ENCODE data around the gene ACVR1.
A peak's percentile ranks its signal among the peaks of the same experiment; 100 is the strongest.
"Not testable (repeated sequence)": the region's sequence is repeated elsewhere in the genome, so short reads cannot be mapped to it uniquely, and the experiment has no call there.

ACVR1 gene

GRCh38 chr2:157787364-157787938 is 88.7 kb downstream of the ACVR1 start:
- ATAC-seq: no peak

- ATAC-seq: no peak
These were observed 89.3 kb downstream of the ACVR1 start for GRCh38 chr2:157786663-157787363.

DNA sequence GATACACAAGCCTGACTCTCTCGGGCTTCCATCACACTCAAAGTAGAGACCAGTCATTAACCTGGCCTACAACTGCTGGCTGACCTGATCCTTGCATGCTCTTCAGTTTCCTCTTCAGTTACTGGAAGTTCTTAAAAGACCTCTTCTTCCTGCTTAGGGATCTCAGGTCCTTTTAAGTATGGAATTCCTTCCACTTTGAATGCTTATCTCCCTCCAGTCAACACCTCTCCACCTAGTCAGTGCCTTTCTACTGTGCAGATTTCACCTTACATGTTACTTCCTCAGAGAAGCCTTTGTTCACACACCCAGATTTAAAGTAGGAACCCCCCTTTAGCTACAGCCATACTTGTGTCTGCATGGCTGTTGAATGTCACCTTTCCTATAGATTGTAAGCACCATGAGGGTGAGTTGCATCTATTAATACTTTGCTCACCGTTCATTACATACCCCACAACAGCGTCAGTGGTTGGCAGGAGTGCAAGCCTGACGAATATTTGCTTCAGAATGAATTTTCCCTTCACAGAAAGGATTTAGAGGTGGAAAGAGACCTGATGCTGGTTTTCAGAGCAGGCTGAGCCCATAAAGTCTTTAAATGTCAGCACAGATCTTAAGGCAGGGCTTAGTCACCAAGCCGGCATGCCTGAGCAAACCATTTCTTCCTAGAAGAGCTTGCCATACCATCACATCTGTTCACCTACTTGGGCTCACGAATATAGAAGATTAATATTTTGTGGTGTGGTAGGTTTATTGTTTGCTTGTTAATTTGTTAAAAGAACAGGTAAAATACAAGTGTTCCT is 90.1 kb downstream of the ACVR1 start:
- no peak for ATAC-seq

GRCh38 chr2:157785200-157785599 is 90.9 kb downstream of the ACVR1 start:
- no peak for ATAC-seq

DNA sequence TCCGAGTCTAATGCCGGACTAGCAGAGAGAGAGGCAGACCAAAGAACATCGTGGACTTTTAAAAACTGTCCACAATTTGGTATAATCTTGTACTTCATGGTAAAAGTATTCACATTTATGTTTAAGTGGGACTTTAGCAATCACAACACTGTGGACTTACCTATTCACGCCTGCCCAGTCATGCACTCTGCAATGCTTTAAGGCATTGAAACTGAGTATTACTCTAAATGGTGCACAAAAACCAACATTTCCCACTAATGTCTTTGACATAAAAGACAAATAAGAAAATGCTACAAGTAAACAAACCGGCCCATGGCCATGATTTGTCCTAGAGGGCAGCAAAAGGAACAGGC is 91.3 kb downstream of the ACVR1 start:
- ATAC-seq: no peak

DNA sequence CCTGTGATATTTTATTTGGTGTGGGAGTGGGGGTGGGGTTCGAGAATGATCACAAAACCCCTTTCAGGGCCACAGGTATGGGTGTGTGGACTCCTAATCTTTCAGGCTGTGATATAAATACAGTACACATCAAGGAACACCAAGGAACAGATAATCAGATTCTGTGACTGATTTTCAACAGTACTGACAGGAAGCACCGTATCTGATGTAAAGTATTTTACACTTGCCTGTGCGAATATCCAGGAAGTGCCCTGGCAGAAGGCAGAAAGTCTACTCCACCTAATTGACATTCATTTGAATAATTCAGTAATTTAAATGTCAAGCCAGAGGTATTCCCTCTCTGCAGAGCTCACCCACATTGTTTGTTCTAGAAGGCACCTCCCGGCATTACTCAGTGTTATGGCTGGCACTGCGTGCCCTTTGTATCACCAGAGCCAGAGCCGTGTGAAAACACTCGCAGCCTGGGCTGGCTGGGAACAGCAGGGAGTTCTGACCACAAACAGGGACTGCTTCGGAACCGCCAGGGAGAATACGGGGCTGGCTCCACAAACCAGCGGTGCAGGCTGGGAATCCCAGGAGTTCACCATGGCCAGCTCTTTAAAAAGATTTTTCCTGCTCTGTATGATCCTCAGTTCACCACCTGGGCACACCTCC is 91.8 kb downstream of the ACVR1 start:
- peak; percentile 44 to 48 for ATAC-seq

DNA sequence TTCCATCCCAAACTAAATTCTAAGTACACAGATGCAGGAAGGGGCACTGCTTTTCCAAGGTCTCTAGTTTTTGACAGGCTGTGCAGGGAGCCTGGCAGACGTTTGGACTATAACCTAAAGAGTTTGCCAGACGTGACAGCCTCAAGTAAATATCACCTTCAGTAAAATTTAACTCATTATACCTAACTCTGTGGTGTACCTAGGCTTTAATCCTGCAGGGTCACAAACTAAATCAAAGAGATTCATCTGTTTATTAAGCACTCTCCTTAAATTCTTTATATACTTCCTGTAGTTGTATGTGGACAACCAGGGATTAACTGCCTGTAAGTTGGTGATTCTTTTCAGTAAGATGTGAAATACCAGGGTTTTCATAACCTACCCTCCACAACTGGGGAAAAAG is 92.9 kb downstream of the ACVR1 start:
- no peak for ATAC-seq

DNA sequence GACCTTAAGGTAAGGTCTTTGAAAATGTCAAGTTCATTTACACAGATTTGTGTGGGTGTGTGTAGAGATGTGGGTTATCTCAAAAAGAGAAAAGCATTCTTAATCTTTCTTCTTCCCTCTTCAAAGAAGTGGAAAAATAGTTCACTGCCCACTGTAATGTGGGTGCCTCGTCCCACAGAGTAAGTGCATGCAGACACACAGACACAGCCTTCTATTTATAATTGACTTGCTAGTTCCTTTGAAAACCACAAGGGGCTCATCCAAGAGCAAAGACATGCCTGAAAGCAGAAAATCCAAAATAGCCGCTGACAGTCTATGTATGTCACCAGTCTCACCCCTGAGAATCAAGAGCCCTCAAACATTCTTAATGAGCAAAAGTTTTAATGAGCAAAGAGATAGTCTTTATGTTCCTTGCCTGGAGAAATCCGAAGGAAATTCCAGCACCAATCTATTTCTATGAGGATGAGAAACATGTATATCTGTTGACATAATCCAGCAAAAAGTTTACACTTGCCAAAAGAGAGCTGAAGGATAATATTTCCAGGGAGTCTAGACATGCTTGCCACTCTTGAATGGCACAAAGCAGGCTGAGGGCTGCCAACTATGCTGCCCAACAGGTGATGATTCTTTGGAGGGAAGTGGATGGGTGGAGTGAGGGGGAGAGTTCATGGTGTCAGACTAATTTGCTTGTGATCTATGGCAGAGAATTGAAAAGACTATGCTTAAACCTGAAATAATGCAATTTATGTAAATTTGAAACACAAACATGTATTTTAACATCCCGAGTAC is 93.9 kb downstream of the ACVR1 start:
- peak; percentile 36 to 50 for ATAC-seq

DNA sequence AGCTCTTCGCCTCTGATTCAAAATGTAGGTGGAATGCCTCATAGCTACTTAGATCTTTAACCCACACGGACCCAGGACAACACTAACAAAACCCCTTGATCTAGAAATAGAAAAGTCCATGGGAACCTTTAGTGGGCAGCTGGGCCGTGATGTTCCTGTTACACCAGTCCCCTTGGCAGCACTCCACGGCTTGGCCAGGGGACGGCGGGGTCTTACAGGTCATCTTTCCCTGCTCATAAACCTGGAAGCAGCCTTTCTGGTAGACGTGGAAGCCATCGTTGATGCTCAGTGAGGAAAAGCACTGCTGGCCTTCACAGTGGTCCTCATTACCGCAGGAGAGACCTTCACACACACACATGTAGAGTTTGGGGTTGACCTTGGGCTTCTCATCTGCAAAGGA is 95.9 kb downstream of the ACVR1 start:
- ATAC-seq: no peak

DNA sequence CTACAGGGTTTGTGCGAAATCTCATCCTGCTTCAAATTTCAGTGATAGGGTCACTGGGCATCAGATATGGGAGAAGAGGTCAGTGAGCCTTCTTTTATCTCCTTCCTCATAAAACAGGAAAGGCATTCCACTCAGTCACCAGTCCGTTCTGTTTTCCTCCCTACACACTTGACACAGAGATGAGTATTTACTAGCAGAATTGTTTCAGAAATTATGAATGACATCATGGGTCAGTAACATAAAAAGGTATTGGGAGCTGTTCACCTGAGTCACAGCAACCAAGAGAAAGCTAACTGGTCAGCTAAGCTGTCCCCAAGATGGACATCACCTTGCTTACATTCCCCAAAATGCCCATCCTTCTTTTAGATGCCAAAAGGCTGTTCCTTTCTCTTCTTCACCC is 96.3 kb downstream of the ACVR1 start:
- no peak for ATAC-seq

DNA sequence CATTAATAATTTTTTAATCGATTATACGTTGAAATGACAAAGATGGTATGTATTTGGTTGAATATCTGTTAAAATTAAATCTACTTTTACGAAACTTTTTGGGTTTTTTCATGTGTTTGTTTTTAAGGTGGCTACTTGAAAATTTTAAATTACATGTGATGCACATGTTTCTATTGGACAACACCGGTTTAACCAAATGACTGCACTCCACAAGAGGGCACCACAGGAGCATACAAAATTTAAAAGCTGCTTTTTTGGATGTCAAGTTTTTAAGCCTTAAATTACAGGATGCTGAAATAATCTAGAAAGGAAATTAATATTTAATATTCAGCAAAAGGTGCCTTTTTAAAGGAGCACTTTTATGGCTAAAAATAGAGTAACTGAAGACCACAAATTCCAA is 98.7 kb downstream of the ACVR1 start:
- ATAC-seq: no peak

GRCh38 chr2:157771234-157771633 is 104.9 kb downstream of the ACVR1 start:
- ATAC-seq: no peak

DNA sequence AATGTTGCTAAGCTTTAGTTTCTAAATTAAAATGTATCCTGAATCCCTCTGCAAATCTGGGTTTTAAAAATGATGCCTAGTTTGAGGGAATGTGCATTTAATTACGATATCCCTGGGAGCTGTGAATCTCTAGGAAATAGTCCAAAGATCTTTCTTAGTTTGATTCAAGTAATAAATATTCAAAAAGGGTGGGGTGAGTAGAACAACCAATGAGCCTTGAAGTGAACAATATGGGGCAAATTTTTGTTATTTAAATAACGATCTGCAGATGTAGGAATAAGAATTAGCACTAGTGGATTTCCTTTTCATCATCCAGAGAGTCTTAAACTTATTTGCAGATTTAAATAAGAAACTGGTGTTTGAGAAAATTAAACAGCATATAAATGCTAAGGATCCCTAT is 106.3 kb downstream of the ACVR1 start:
- no peak for ATAC-seq

DNA sequence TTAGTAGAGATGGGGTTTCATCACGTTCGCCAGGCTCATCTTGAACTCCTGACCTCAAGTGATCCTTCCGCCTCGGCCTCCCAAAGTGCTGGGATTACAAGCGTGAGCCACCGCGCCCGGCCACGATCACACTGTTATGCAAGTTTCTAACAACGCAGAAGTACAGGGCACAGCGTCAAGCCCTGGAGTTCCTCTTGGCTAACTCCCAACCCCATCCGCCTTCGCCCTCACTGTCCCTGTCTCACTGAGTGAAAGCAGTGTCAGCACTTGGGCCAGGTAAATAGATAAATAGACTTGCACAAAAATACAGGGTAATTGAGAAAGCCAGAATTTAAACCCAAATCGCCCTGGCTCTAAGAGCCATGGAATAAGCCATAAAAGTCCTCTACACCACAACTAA is 111.7 kb downstream of the ACVR1 start:
- ATAC-seq: no peak

GRCh38 chr2:157761520-157761919 is 114.6 kb downstream of the ACVR1 start:
- ATAC-seq: no peak

DNA sequence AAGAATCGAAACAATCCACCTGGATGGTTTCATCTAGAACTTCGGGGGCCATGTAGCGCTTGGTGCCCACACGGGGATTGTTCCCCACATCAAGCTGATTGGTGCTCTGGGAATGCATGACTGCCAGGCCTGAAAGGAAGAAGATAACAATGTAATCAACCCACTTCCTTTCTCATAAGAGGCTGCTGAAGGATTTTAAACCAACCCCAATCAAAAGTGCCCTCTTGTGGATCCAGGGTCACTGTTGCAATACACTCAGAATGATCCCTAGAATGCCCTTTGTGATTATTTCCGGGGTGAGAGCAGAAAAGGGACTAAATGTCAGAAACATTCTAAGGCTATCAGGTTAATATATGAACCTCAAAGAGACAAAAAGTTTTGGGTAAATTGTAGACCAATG is 115.2 kb downstream of the ACVR1 start:
- no peak for ATAC-seq

GRCh38 chr2:157759855-157760254 is 116.3 kb downstream of the ACVR1 start:
- no peak for ATAC-seq

- ATAC-seq: no peak
These were observed 117.5 kb downstream of the ACVR1 start for GRCh38 chr2:157758586-157758985.

GRCh38 chr2:157757500-157757899 is 118.6 kb downstream of the ACVR1 start:
- ATAC-seq: no peak

GRCh38 chr2:157756447-157756846 is 119.7 kb downstream of the ACVR1 start:
- ATAC-seq: not testable (repeated sequence)

DNA sequence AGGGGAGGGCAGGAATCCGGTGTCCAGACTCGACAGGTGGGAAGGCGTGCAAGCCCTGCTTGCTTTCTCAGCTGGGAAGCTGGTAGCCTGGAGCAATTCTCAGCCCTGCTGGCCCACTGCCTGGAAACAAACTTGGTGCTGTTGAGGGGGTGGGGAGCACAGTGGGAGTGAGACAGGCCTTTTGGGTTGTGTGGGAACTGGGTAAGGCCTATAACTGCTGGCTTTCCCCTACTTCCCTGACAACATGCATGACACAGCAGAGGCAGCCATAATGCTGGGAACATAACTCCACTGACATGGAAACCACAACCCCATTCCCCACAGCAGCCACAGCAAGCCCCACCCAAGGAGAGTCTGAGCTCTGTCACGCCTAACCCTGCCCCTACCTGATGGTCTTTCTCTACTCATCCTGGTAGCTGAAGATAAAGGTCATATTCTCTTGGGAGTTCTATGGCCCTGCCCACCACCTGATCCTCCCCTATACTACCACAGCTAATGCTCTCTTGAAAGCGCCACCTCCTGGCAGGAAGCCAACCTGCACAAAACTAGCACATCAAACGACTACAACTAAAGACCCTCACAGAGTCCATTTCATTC is 124.6 kb downstream of the ACVR1 start:
- peak in 1 of 2 donors; percentile 32 for ATAC-seq

GRCh38 chr2:157749684-157750083 is 126.4 kb downstream of the ACVR1 start:
- ATAC-seq: no peak

Measured in activated CD4-positive, CD25-positive, alpha-beta regulatory T cell treated with anti-CD3 and anti-CD28 coated beads, Interleukin-2, amount 50 U/mL, for 24 hours (primary cell).